ENCODE data around the gene P2RY8. TPM values are rescaled to one million over a fixed set of nuclear protein-coding genes. Genes with fewer than 3 reads are reported as not detected.
"Not testable (repeated sequence)": the region's sequence is repeated elsewhere in the genome, so short reads cannot be mapped to it uniquely, and the experiment has no call there.

Gene P2RY8
- total RNA-seq, 1 donor from 2014 or later = 0.13 TPM

GRCh38 chrX:1446984-1447968 lies 89.7 kb downstream of the P2RY8 start:
- not testable (repeated sequence) for DNase-seq (ENCODE audit: low read depth in 2 of 2)

GRCh38 chrX:1444561-1445500 lies 92.2 kb downstream of the P2RY8 start:
- no peak for DNase-seq (ENCODE audit: low read depth in 2 of 2)

GRCh38 chrX:1443496-1444075 lies 93.4 kb downstream of the P2RY8 start:
- no peak for DNase-seq (ENCODE audit: low read depth in 2 of 2)

GRCh38 chrX:1442724-1443367 lies 94.1 kb downstream of the P2RY8 start:
- DNase-seq (ENCODE audit: low read depth in 2 of 2) = no peak

GRCh38 chrX:1442016-1442665 lies 94.8 kb downstream of the P2RY8 start:
- no peak for DNase-seq (ENCODE audit: low read depth in 2 of 2)

DNA sequence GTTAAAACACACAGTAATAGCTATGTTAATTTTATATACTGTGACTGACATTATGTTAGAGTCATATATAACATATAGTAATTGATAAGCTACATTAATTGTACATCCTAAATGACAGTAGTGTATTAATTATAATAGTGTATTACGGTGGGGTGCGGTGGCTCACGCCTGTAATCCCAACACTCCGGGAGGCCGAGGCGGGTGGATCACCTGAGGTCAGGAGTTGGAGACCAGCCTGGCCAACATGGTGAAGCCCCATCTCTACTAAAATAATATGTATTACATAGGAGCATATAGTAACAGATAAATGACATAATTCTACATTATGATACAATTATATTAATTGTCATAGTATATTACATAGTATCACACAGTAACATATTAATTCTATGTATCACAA lies 96.5 kb downstream of the P2RY8 start:
- no peak for DNase-seq (ENCODE audit: low read depth in 2 of 2)

DNA sequence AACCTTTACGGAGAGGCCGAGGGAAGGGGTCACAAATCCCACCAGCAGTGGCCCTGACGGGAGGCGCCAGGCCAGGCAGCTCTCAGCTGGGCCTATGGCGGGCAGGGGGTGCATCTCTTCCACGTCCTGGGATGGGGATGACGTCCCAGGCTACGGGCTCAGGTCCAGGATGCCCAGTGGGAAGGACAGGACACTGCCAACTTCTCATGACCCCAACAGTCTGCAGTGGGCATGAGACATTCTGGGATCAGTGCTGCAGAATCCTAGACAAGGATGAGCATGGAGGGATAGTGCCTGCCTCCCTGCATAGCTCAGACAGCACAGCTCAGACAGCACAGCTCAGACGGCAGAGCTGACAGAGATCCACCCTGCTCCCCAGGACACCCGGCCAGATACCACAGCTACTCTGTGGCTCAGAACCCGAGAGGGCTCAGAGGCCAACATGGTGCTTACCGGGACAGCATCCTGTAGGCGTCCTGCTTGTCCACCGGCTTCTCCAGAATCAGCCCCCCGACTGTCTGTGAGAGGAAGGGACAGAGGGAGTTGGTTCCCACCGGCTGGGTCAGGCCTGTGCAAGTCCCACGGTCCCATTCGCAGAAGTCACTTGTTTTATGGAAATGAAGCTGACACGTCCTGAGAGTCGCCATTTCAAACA lies 101.6 kb downstream of the P2RY8 start:
- DNase-seq (ENCODE audit: low read depth in 2 of 2) = no peak

DNA sequence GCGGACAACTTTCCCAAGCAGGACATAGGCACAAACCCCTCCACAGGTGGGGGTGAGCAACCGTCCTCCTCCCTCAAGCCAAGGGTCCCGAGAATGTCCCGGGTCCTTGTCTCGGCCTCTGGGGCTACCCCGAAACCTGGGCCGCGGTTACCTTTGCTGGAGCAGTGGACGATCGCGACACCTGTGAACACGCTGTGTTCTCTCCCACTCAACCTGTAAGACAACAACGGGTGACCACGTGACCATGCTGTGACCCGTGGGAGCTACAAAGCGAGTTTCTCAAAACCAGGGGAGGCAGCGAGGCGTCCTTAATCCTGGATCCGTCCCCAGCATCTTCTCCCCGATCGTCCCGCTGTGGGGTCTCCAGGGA lies 102.1 kb downstream of the P2RY8 start:
- no peak for DNase-seq (ENCODE audit: low read depth in 2 of 2)

DNA sequence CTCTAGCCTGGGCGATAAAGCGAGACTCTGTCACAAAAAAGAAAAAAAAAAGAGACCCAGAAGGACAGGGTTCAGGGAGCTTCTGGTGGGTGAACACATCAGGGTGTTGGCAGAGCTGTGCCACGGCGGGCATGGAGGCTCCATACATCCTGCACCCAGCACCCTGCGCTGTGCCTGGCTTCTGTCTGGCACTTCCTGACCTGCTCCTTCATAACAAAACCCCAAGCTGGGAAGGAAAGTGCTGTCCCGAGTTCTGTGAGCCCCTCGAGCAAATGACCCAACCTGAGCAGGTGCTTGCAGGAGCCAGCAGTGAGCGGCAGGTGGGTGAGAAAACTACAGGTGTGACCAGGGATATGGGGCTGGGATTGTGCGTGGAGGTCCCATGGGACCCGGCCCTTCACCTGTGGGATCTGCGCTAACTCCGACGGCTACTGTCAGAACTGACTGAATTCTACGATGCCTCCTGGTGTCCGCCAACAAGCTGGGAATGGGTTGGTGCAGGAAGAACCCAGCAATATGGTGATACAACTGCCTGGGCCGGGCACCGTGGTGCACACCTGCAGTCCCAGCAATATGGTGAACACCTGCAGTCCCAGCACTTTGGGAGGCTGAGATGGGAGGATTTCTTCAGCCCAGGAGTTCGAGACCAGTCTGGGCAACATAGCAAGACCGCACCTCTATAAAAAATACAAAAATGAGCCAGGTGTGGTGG lies 103.2 kb downstream of the P2RY8 start:
- DNase-seq (ENCODE audit: low read depth in 2 of 2) = no peak

GRCh38 chrX:1430451-1430850 lies 106.5 kb downstream of the P2RY8 start:
- no peak for DNase-seq (ENCODE audit: low read depth in 2 of 2)

GRCh38 chrX:1427756-1428155 lies 109.2 kb downstream of the P2RY8 start:
- DNase-seq (ENCODE audit: low read depth in 2 of 2) = no peak

- not testable (repeated sequence) for DNase-seq (ENCODE audit: low read depth in 2 of 2)
Measured at GRCh38 chrX:1426321-1426720, 110.7 kb downstream of the P2RY8 start.

GRCh38 chrX:1425381-1425780 lies 111.6 kb downstream of the P2RY8 start:
- DNase-seq (ENCODE audit: low read depth in 2 of 2) = no peak

GRCh38 chrX:1424147-1424851 lies 112.7 kb downstream of the P2RY8 start:
- DNase-seq (ENCODE audit: low read depth in 2 of 2) = no peak

- no peak for DNase-seq (ENCODE audit: low read depth in 2 of 2)
Measured at GRCh38 chrX:1423215-1423614, 113.8 kb downstream of the P2RY8 start.

- DNase-seq (ENCODE audit: low read depth in 2 of 2) = no peak
Measured at GRCh38 chrX:1422135-1422465, 114.9 kb downstream of the P2RY8 start.

DNA sequence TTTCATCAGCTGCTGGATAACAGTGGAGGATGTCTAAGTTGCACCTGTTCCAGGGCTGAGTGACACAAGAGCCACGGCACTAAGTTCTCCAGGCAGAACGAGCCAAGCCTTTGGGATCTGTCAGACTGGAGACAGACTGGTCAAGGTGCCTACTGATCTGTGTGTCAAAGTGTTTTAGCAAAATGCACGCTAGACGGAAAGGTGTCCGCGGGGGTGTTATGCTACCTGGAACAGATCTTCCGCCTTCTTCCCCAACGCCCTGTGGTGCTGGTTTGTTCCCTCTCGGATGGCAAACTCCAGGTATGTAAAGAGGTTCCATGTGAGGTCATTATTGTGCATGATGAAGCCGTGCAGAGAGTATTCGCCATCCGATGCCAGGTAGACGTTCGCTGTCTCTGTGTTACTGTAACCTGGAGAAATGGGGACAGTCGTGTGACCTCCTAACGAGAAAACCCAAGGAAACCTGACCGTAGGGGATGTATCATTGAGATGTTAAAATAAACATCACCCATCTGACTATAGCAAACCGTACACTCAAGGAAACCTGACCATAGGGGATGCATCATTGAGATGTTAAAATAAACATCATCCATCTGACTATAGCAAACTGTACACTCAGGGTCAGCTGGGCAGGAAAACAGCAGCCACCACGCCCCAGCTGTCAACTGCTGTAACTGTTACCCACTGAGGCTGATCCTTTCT lies 115.4 kb downstream of the P2RY8 start:
- DNase-seq (ENCODE audit: low read depth in 2 of 2) = no peak

- no peak for DNase-seq (ENCODE audit: low read depth in 2 of 2)
Measured at GRCh38 chrX:1420371-1420770, 116.6 kb downstream of the P2RY8 start.
